ENCODE data around the gene UBE2C.

UBE2C gene

DNA sequence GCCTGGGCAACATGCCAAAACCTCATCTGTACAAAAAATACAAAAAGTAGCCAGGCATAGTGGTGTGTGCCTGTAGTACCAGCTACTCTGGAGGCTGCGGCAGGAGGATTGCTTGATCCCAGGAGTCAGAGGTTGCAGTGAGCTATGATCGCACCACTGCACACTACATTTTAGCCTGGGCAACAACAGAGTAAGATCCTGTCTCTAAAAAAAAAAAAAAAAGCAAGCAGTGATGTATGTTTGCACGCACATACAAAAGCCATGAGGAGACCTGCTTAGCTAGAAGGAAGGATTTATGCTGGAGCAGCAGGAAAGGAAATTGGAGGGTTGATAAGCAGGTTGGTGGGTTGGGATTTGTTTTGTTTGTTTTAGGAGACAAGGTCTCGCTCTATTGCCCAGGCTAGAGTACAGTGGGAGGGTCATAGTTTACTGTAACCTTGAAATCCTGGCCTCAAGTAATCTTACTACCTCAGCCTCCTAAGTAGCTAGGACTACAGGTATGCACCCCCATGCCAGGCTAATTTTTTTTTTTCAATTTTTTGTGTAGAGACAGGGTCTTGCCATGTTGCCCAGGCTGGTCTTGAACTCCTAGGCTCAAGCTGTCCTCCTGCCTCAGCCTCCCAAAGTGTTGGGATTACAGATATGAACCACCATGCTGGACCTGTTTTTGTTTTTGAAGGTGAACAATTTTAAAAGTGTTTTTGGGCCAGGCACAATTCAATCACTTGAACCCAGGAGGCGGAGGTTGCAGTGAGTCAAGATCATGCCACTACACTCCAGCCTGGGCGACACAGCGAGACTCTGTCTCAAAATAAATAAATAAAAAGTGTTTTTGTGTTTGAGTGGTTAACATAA is 49.0 kb downstream of the UBE2C start:
- DNase-seq (ENCODE audit: low read depth): no peak

DNA sequence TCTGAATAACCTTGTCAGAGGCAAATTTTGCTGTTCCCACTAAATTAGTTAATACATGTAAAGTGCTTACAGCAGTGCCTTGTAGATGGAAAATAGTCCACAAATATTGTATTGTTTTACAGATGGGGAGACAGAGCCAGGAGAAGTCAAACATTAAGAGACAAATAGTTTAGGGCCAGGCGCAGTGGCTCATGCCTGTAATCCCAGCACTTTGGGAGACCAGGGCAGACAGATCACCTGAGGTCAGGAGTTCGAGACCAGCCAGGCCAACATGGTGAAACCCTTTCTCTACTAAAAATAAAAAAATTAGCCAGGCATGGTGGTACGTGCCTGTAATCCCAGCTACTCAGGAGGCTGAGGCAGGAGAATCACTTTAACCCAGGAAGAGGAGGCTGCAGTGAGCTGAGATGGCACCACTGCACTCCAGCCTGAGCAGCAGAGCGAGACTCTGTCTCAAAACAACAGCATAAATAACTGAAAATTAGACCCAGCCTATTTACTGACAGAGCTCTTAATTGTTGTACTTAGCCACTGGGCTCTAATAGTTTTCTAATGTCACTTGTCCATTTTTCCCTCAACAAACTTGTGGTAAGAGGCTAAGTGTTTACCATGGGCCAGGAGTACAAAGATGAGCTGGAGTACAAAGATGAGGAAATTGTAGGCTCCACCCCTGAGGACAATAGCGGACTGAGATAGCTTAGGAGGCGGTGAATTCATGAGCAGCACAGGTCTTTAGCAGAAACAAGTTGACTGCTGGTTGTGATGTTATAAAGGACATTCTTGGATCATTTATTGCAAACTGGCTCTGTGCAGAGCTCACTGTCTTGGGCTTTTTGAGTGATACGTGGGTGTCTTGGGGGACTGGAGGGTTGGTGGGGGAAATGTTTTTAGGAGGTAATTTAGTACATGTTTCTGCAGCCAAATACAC is 51.4 kb downstream of the UBE2C start:
- DNase-seq (ENCODE audit: low read depth): no peak

DNA sequence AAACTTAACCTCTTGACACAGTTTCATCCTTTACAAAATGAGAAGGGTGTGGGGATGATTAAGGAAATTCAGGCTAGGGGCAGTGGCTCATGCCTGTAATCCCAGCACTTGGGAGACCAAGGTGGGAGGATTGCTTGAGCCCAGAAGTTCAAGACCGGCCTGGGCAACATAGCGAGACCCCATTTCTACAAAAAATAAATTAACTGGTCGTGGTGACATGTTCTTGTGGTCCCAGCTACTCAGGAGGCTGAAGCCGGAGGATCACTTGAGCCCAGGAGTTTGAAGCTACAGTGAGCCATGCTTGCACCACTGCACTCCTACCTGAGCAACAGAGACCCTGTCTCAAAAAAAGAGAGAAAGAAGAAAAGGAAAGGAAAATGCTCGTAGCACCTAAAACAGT is 54.0 kb downstream of the UBE2C start:
- DNase-seq (ENCODE audit: low read depth): no peak
